GM23338 (cell line): ENCODE results near the gene CUX1. TPM values are rescaled to one million over a fixed set of nuclear protein-coding genes. Genes with fewer than 3 reads are reported as not detected.
A peak's percentile ranks its signal among the peaks of the same experiment; 100 is the strongest.

Experiments used
- ATAC-seq: fragments of 200-7000 bp; cut with Tn5 transposase; 3 replicates; pipeline ENCODE4 v1.9.1; 2020
- DNase-seq: peaks from one replicate; pipeline ENCODE4 v3.0.0-alpha.2; 2015; ENCODE audit warnings: low spot score
- H2AFZ ChIP-seq: fragments of 200-600 bp; sonication (generic); 2 replicates; pipeline ENCODE4 v1.8.0; 2016; ENCODE audit warnings: antibody characterized with exemption, mild to moderate bottlenecking, moderate library complexity
- H3F3A ChIP-seq: fragments of 200-600 bp; sonication (generic); replicated peaks from 2 replicates; pipeline ENCODE4 v1.8.0; 2017; ENCODE audit warnings: antibody characterized with exemption, mixed run types, low read depth
- H3K27ac ChIP-seq: fragments of 200-600 bp; sonication (generic); 2 replicates; pipeline ENCODE4 v1.6.1; 2016; ENCODE audit warnings: low read depth
- H3K27me3 ChIP-seq: fragments of 200-600 bp; sonication (generic); 2 replicates; pipeline ENCODE4 v1.8.0; 2016; ENCODE audit warnings: mild to moderate bottlenecking, mixed run types, moderate library complexity; ENCODE audit not compliant: insufficient read depth
- H3K36me3 ChIP-seq: fragments of 200-600 bp; sonication (generic); 2 replicates; pipeline ENCODE4 v1.8.0; 2016; ENCODE audit warnings: mild to moderate bottlenecking; ENCODE audit not compliant: insufficient read depth
- H3K4me1 ChIP-seq: fragments of 200-600 bp; sonication (generic); 2 replicates; pipeline ENCODE4 v1.8.0; 2016; ENCODE audit warnings: mild to moderate bottlenecking, moderate library complexity; ENCODE audit not compliant: insufficient read depth
- H3K4me2 ChIP-seq: fragments of 200-600 bp; sonication (generic); 2 replicates; pipeline ENCODE4 v1.7.1; 2017; ENCODE audit warnings: mixed run types
- H3K4me3 ChIP-seq: fragments of 200-600 bp; sonication (generic); 2 replicates; pipeline ENCODE4 v1.6.1; 2016; ENCODE audit warnings: mixed run types
- H3K79me2 ChIP-seq: fragments of 200-600 bp; sonication (generic); replicated peaks from 2 replicates; pipeline ENCODE4 v1.8.0; 2017; ENCODE audit warnings: mild to moderate bottlenecking; ENCODE audit not compliant: insufficient read depth
- H3K9me2 ChIP-seq: fragments of 200-600 bp; sonication (generic); 2 replicates; pipeline ENCODE4 v1.8.0; 2017; ENCODE audit not compliant: insufficient read depth
- H4K20me1 ChIP-seq: fragments of 200-600 bp; sonication (generic); replicated peaks from 2 replicates; pipeline ENCODE4 v1.8.0; 2017; ENCODE audit warnings: mild to moderate bottlenecking; ENCODE audit not compliant: insufficient read depth
- H3K27ac Mint-ChIP-seq: 2 replicates; pipeline ENCODE4 v1.8.0; 2020; ENCODE audit warnings: inconsistent platforms, mild to moderate bottlenecking, moderate library complexity, mixed read lengths
- H3K27me3 Mint-ChIP-seq: 3 replicates; pipeline ENCODE4 v1.8.0; 2022; ENCODE audit warnings: low read depth, mild to moderate bottlenecking, moderate library complexity, mixed read lengths, inconsistent platforms; ENCODE audit not compliant: insufficient read depth, poor library complexity
- H3K36me3 Mint-ChIP-seq: 3 replicates; pipeline ENCODE4 v1.8.0; 2021; ENCODE audit warnings: low read depth, mild to moderate bottlenecking, inconsistent platforms, moderate library complexity, mixed read lengths
- H3K4me1 Mint-ChIP-seq: 3 replicates; pipeline ENCODE4 v1.8.0; 2020; ENCODE audit warnings: mild to moderate bottlenecking, inconsistent platforms, mixed read lengths
- H3K4me3 Mint-ChIP-seq: 3 replicates; pipeline ENCODE4 v1.8.0; 2021; ENCODE audit warnings: moderate library complexity, mild to moderate bottlenecking, inconsistent platforms, mixed read lengths
- H3K9me3 Mint-ChIP-seq: 3 replicates; pipeline ENCODE4 v1.8.0; 2020; ENCODE audit warnings: moderate library complexity, mild to moderate bottlenecking, inconsistent platforms, mixed read lengths
- CREB1 ChIP-seq: fragments of 250-450 bp; sonication (Bioruptor Pico); IDR thresholded peaks from 2 replicates; pipeline ENCODE4 v1.5.0; 2020; ENCODE audit warnings: low read depth, mild to moderate bottlenecking, moderate library complexity
- CTCF ChIP-seq, 2 experiments: fragments of 200-600 bp in 1 of 2; sonication (generic) in 1 of 2; conservative IDR thresholded peaks; 2 replicates each; pipeline versions ENCODE4 v1.5.1 to v1.6.1; 2016 to 2017; ENCODE audit warnings: antibody characterized with exemption in 2 of 2, low read depth in 2 of 2, mild to moderate bottlenecking in 2 of 2, moderate library complexity in 1 of 2
- ETS1 ChIP-seq: IDR thresholded peaks from 2 replicates; pipeline ENCODE4 v1.6.1; 2016; ENCODE audit warnings: antibody characterized with exemption
- JUNB ChIP-seq: IDR thresholded peaks from one replicate; pipeline ENCODE4 v1.6.1; 2016; ENCODE audit warnings: antibody characterized with exemption; ENCODE audit not compliant: unreplicated experiment
- REST ChIP-seq: IDR thresholded peaks from one replicate; pipeline ENCODE4 v1.6.1; 2018; ENCODE audit warnings: antibody characterized with exemption; ENCODE audit not compliant: unreplicated experiment
- STAT1 ChIP-seq: IDR thresholded peaks from one replicate; pipeline ENCODE4 v1.6.1; 2016; ENCODE audit warnings: antibody characterized with exemption; ENCODE audit not compliant: unreplicated experiment
- ZNF331 ChIP-seq: fragments of 250-450 bp; sonication (Bioruptor Pico); IDR thresholded peaks from 2 replicates; pipeline ENCODE4 v1.5.0; 2020; ENCODE audit warnings: low read depth, mild to moderate bottlenecking, moderate library complexity
- polyA plus RNA-seq: library from polyadenylated mRNA; unstranded; fragments of >200 nt; fragmentation: Nextera tagmentation; extraction: Ambion mirVana; gene quantifications from 2 replicates; pipeline ENCODE4 v1.2.1, GENCODE V29; 2016
- total RNA-seq: library from RNA; depleted of rRNA; stranded (reverse); fragments of >200 nt; shearing (Covaris generic); gene quantifications from 2 replicates; pipeline ENCODE4 v1.2.3, GENCODE V29; 2014

Gene CUX1
- total and polyA plus RNA-seq, 2 experiments from 2014 or later = 49.9 to 64.0 TPM

GRCh38 chr7:102193806-102194205 is 376.4 kb downstream of the CUX1 start:
- no peak for TF ChIP-seq STAT1
- Histone ChIP-seq H3F3A (no peaks in the 10 kb centered on the region), H3K27me3 (no peaks in the 10 kb centered on the region), H2AFZ (no peak overlapping the region), H3K79me2 (no peaks in the 10 kb centered on the region), H3K9me2 (no peaks in the 10 kb centered on the region), H3K4me2 (no peak overlapping the region), H3K36me3 (peaks cover 23% of the 10 kb centered on the region; the same call in 1 of the 2 replicates), H3K4me3 (no peak overlapping the region), H4K20me1 (no peaks in the 10 kb centered on the region; the same call in 1 of the 2 replicates), H3K27ac (no peak overlapping the region), H3K4me1 (peaks cover 13% of the 10 kb centered on the region)
- Mint-ChIP-seq H3K27me3 (peaks cover 14% of the 10 kb centered on the region), H3K27ac (peak overlapping the region; percentile 50; the same call in 1 of the 2 replicates), H3K36me3 (peaks cover 55% of the 10 kb centered on the region), H3K4me1 (peaks cover 29% of the 10 kb centered on the region), H3K4me3 (no peak overlapping the region), H3K9me3 (no peaks in the 10 kb centered on the region)
- DNase-seq = no peak
- no peak for ATAC-seq

GRCh38 chr7:102195361-102195760 is 377.9 kb downstream of the CUX1 start:
- H3K9me3 Mint-ChIP-seq = no peaks in the 10 kb centered on the region

More at GRCh38 chr7:102195361-102195760, 377.9 kb downstream of the CUX1 start:
- TF ChIP-seq REST = no peak
- no peak for TF ChIP-seq CREB1 (CRISPR knock-in tag)
- no peak for TF ChIP-seq ZNF331 (CRISPR knock-in tag)
- no peak for TF ChIP-seq JUNB
- TF ChIP-seq ETS1 = no peak
- no peak for TF ChIP-seq CTCF (conservative IDR thresholded peaks at IDR 0.05; ENCODE audit: low read depth in 2 of 2)
- no peaks in the 10 kb centered on the region for H3K27me3 ChIP-seq
- H3K36me3 ChIP-seq = peaks cover 23% of the 10 kb centered on the region; the same call in 1 of the 2 replicates
- H3K4me3 ChIP-seq = no peak overlapping the region
- Mint-ChIP-seq H3K4me3 (no peak overlapping the region), H3K4me1 (peaks cover 22% of the 10 kb centered on the region), H3K36me3 (peaks cover 65% of the 10 kb centered on the region), H3K27ac (no peak overlapping the region), H3K27me3 (peaks cover 12% of the 10 kb centered on the region)
- H3F3A ChIP-seq = no peaks in the 10 kb centered on the region
- ATAC-seq (no peak), DNase-seq (no peak)
- H3K4me2 ChIP-seq = no peak overlapping the region
- H3K27ac ChIP-seq = no peak overlapping the region
- no peaks in the 10 kb centered on the region; the same call in 1 of the 2 replicates for H4K20me1 ChIP-seq
- H3K9me2 ChIP-seq = no peaks in the 10 kb centered on the region
- H3K79me2 ChIP-seq = no peaks in the 10 kb centered on the region
- no peak overlapping the region for H2AFZ ChIP-seq
- peaks cover 7% of the 10 kb centered on the region for H3K4me1 ChIP-seq
